Endothelial cell of umbilical vein (primary cell): ENCODE measurements around the gene ARHGAP15.

Experiments used
- CTCF ChIP-seq, 2 donors: IDR thresholded peaks; 1 replicate in 1 of 2; 2 replicates in 1 of 2; pipeline ENCODE4 v1.5.1; 2011; ENCODE audit warnings: low read length in 2 of 2, mild to moderate bottlenecking in 2 of 2, moderate library complexity in 2 of 2, control low read depth in 1 of 2, inconsistent platforms in 1 of 2, low read depth in 1 of 2; ENCODE audit not compliant: insufficient read depth in 1 of 2; ENCODE audit errors: extremely low read depth in 1 of 2
- EZH2 ChIP-seq: IDR thresholded peaks from 2 replicates; pipeline ENCODE4 v1.6.1; 2012; ENCODE audit warnings: borderline replicate concordance, low read depth, mild to moderate bottlenecking, moderate library complexity, low read length, inconsistent platforms; ENCODE audit not compliant: severe bottlenecking
- JUN ChIP-seq: IDR thresholded peaks from 2 replicates; pipeline ENCODE4 v1.6.1; 2011; ENCODE audit warnings: borderline replicate concordance, low read depth; ENCODE audit not compliant: insufficient read length, insufficient read depth
- MAX ChIP-seq: IDR thresholded peaks from 2 replicates; pipeline ENCODE4 v1.6.1; 2011; ENCODE audit not compliant: insufficient read depth, insufficient read length
- MYC ChIP-seq: IDR thresholded peaks from one replicate; pipeline ENCODE4 v1.6.1; 2011; ENCODE audit warnings: mild to moderate bottlenecking, low read depth, low read length
- POLR2A ChIP-seq: IDR thresholded peaks from 2 replicates; pipeline ENCODE4 v1.6.1; 2012; ENCODE audit warnings: low read depth, mild to moderate bottlenecking, control low read depth, low read length
- POLR2AphosphoS5 ChIP-seq: IDR thresholded peaks from 2 replicates; pipeline ENCODE4 v1.6.1; 2012; ENCODE audit warnings: low read depth, mild to moderate bottlenecking, control low read depth, low read length, moderate library complexity; ENCODE audit not compliant: insufficient read depth

- no peak for TF ChIP-seq CTCF (IDR thresholded peaks at IDR 0.05; ENCODE audit: extremely low read depth in 1 of 2, insufficient read depth in 1 of 2, low read depth in 1 of 2, low read length in 2 of 2)
- no peak for TF ChIP-seq MYC
- no peak for TF ChIP-seq POLR2A
- TF ChIP-seq POLR2AphosphoS5 = no peak
- no peak for TF ChIP-seq EZH2
- TF ChIP-seq JUN = no peak
- no peak for TF ChIP-seq MAX
Observed at GRCh38 chr2:143132355-143132754, 3.1 kb downstream of the ARHGAP15 start.
